A673 (cell line): ENCODE data around the gene PTGER4. TPM values are rescaled to one million over a fixed set of nuclear protein-coding genes. Genes with fewer than 3 reads are reported as not detected.

Source experiments
- BruUV-seq: library from RNA; stranded (reverse); fragments of 400-500 nt; replicated peaks from 2 replicates; lab custom pipeline; 2021; lab: Mats Ljungman, UMichigan
- CTCF ChIA-PET: fragments of 300-600 bp; sonication (Branson Sonifier 250); formaldehyde crosslinking; loops from one replicate; lab custom pipeline; 2022; ENCODE audit warnings: antibody characterized with exemption; lab: Charles Lee
- POLR2A ChIA-PET: fragments of 300-600 bp; sonication (Branson Sonifier 250); formaldehyde crosslinking; loops from one replicate; lab custom pipeline; 2022; ENCODE audit warnings: antibody characterized with exemption; ENCODE audit not compliant: low non-redundant PET; lab: Charles Lee
- DNase-seq: peaks from one replicate; pipeline ENCODE4 v3.0.0-alpha.2; 2015; ENCODE audit warnings: low spot score
- H3K27ac ChIP-seq: fragments of 200-600 bp; sonication (generic); 2 replicates; pipeline ENCODE4 v1.5.1; 2016; ENCODE audit warnings: mixed run types, low read depth, mild to moderate bottlenecking, mixed read lengths, antibody characterized with exemption, low read length; ENCODE audit not compliant: poor library complexity, severe bottlenecking
- H3K27me3 ChIP-seq: fragments of 200-600 bp; sonication (generic); replicated peaks from 2 replicates; pipeline ENCODE4 v1.6.1; 2017; ENCODE audit warnings: mixed run types, low read depth, mild to moderate bottlenecking, mixed read lengths, antibody characterized with exemption, low read length; ENCODE audit not compliant: insufficient read depth, poor library complexity
- H3K36me3 ChIP-seq: fragments of 200-600 bp; sonication (generic); 2 replicates; pipeline ENCODE4 v1.6.1; 2016; ENCODE audit warnings: mixed run types, mild to moderate bottlenecking, mixed read lengths, antibody characterized with exemption, low read length; ENCODE audit not compliant: insufficient read depth, poor library complexity, severe bottlenecking
- H3K4me1 ChIP-seq: fragments of 200-600 bp; sonication (generic); 2 replicates; pipeline ENCODE4 v1.6.1; 2017; ENCODE audit warnings: mixed run types, mild to moderate bottlenecking, mixed read lengths, antibody characterized with exemption, low read length; ENCODE audit not compliant: insufficient read depth, poor library complexity, severe bottlenecking
- H3K4me3 ChIP-seq: fragments of 200-600 bp; sonication (generic); 2 replicates; pipeline ENCODE4 v1.5.1; 2016; ENCODE audit warnings: low read depth, mixed run types, mild to moderate bottlenecking, mixed read lengths, low read length; ENCODE audit not compliant: poor library complexity, severe bottlenecking
- H3K9me3 ChIP-seq: fragments of 200-600 bp; sonication (generic); 2 replicates; pipeline ENCODE4 v1.6.1; 2016; ENCODE audit warnings: mixed run types, low read depth, mild to moderate bottlenecking, mixed read lengths, antibody characterized with exemption, low read length; ENCODE audit not compliant: poor library complexity, severe bottlenecking
- CTCF ChIP-seq: fragments of 300-800, 200-600 bp; sonication (generic); conservative IDR thresholded peaks from 2 replicates; pipeline ENCODE4 v1.5.1; 2017; ENCODE audit warnings: low read depth, mild to moderate bottlenecking, antibody characterized with exemption, low read length, moderate library complexity, mixed read lengths
- EZH2 ChIP-seq: fragments of 200-600 bp; sonication (generic); IDR thresholded peaks from 2 replicates; pipeline ENCODE4 v1.6.1; 2017; ENCODE audit warnings: borderline replicate concordance, low read depth, mild to moderate bottlenecking, mixed read lengths, antibody characterized with exemption, low read length; ENCODE audit not compliant: poor library complexity, severe bottlenecking
- intact Hi-C: fragments of 100-400 bp; cut with micrococcal nuclease; formaldehyde crosslinking; loops from one replicate; pipeline ENCODE4 v1.10.0; 2022; ENCODE audit not compliant: unreplicated experiment
- total RNA-seq: library from RNA; stranded (reverse); gene quantifications from 2 replicates; pipeline ENCODE4 v1.2.3, GENCODE V29; 2021

PTGER4 gene
- total RNA-seq, 1 experiment from 2014 or later: 2.1 TPM

DNA sequence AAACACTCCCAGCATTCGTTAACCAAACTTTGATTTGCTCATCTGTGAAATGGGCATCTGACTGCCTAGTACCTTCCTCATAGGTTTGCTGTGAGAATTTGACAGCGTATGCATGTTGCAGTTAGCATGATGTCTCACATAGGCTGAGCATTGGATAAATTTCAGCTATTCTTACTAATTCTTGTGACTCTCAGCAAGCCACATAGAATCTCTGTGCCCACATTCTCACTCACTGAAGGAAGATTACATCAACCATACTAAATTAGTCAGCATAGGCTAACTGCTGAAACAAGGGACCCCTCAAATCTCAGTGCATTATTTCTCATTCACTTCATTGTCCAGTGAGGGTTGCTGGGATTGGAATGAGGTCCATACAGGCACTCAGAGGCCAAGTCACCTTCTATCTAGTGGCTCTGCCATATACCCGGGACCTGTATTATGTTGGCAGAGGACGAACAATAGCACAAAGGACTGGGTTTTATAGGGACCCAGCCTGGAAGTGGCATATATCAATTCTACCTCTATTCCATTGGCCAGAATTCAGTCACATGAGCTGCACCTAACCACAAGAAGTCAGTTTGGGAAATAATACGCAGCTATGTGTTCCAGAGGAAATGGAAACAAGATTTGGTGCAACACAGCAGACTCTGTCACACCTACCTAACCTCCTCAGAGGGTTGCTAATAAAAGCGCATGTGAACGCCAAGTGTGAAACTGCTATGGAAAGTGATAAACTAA, 4.2 kb upstream of the PTGER4 start:
- Histone ChIP-seq H3K27me3 (no peaks in the 10 kb centered on the region), H3K4me3 (no peak overlapping the region), H3K27ac (no peak overlapping the region), H3K9me3 (no peaks in the 10 kb centered on the region), H3K4me1 (peaks cover 23% of the 10 kb centered on the region), H3K36me3 (no peaks in the 10 kb centered on the region)
- intact Hi-C loops: no loop called here
- ChIA-PET CTCF (no interaction called here), POLR2A (no interaction called here)
- no peak for DNase-seq
- BruUV-seq: no TSS peak
- TF ChIP-seq CTCF: no peak

DNA sequence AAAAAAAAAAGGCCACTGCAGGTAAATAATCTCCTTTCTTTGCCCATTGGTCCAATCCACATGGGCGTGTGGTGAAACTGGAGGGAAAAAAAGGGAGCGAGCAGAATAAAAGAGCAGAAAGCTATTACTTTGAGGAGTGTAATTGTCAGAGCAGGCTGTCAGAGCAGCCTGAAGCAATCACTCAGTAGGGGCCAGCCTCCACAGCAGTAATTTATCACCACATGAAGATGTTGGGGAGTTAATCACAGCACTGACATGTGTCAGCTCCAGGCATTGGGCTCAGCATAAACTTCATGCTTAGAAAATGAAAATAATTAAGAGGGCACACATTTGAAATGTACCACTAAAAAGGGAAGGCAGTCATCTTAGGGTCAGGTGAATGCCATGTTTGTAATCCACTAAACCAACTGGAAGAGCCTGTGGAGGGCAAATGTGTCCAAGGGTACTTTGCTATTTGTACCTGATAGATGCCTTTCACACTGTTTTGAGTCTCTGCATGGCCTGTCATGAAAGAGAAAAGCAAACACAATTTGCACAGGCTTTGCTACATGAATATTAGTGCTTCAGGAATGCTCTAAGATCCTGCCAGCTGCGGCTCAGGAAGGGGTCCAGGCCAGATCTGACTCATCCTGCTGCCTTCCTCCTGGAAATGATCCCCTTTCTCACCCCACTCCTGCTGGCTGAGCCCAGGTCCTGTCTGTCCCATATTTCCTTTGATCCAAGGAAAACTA, 2.9 kb upstream of the PTGER4 start:
- ChIA-PET CTCF (no interaction called here), POLR2A (no interaction called here)
- H3K4me3 ChIP-seq: no peak overlapping the region
- H3K36me3 ChIP-seq: no peaks in the 10 kb centered on the region
- no peak overlapping the region for H3K27ac ChIP-seq
- intact Hi-C loops: no loop called here
- H3K4me1 ChIP-seq: peaks cover 26% of the 10 kb centered on the region
- H3K9me3 ChIP-seq: no peaks in the 10 kb centered on the region
- BruUV-seq: no TSS peak
- DNase-seq: peak; percentile 48
- H3K27me3 ChIP-seq: peaks cover 5% of the 10 kb centered on the region
- TF ChIP-seq CTCF (no peak), EZH2 (no peak)

- TF ChIP-seq EZH2: no peak
- no peak for TF ChIP-seq CTCF
- no peak for DNase-seq
- no peaks in the 10 kb centered on the region for H3K36me3 ChIP-seq
- H3K9me3 ChIP-seq: no peaks in the 10 kb centered on the region
- CTCF ChIA-PET: no interaction called here
- H3K27ac ChIP-seq: no peak overlapping the region
- POLR2A ChIA-PET: no interaction called here
- intact Hi-C loops: no loop called here
- BruUV-seq: no TSS peak
- peaks cover 11% of the 10 kb centered on the region for H3K27me3 ChIP-seq
- no peak overlapping the region for H3K4me3 ChIP-seq
- H3K4me1 ChIP-seq: peaks cover 26% of the 10 kb centered on the region
Measured at GRCh38 chr5:40677456-40677855, 2.3 kb upstream of the PTGER4 start.
